ENCODE measurements around the gene RALGAPA2. TPM values are rescaled to one million over a fixed set of nuclear protein-coding genes. Genes with fewer than 3 reads are reported as not detected.
A peak's percentile ranks its signal among the peaks of the same experiment; 100 is the strongest.

RALGAPA2 gene
- total RNA-seq, 2 experiments from 2014 or later: 11.7 to 16.0 TPM

DNA sequence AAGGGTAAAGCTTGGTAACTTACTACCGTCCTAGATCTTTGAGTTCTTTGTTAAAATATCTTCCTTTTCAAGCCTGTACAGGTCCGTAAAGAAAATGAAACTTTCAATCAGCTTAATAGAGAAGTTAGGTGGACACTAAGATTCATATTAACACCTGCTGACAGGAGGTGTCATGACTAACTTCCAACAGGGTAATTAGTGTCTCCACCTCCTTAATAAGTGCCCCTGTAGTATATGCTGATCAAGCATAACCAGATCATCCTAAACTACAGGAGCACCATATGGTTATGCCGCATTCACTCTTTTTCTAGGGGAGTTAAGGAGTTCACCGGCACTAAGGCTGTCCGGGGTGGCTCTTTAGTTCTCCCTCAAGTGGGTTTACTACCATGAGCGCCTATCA, 23.9 kb upstream of the RALGAPA2 start:
- Mint-ChIP-seq H3K4me3 (no peak overlapping the region), H3K9me3 (ENCODE audit: low read depth) (no peaks in the 10 kb centered on the region), H3K36me3 (no peaks in the 10 kb centered on the region), H3K27me3 (peaks cover 13% of the 10 kb centered on the region), H3K4me1 (peaks cover 9% of the 10 kb centered on the region), H3K27ac (no peak overlapping the region)
- DNase-seq (no peak), ATAC-seq (no peak)
- CTCF ChIA-PET: no interaction called here

DNA sequence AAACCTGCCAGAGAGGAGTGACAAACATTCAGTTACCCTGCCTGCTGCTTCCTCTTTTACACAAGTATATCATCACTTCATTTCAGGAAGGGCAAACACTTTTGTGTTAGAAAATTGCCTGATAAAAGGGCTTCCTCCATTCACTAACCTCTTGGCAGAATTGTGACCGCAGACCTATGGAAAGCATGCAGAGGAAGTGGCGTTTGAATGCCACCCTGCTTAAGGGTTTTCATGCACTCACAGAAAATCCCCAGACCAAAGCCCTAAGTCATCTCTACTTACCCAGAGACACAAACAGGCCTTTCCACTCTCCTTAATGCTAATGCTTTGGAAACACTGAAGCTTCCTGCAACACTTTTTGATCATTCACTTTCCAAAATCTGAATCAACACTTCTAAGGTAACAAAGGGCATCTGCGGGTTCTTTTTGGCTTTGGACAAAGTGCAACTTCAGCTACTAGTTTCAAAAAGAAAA, 22.1 kb upstream of the RALGAPA2 start:
- Mint-ChIP-seq H3K4me1 (peaks cover 9% of the 10 kb centered on the region), H3K9me3 (ENCODE audit: low read depth) (no peaks in the 10 kb centered on the region), H3K4me3 (no peak overlapping the region), H3K27ac (no peak overlapping the region), H3K36me3 (no peaks in the 10 kb centered on the region), H3K27me3 (peaks cover 8% of the 10 kb centered on the region)
- DNase-seq: peak; percentile 44
- ATAC-seq: no peak
- CTCF ChIA-PET: no interaction called here

DNA sequence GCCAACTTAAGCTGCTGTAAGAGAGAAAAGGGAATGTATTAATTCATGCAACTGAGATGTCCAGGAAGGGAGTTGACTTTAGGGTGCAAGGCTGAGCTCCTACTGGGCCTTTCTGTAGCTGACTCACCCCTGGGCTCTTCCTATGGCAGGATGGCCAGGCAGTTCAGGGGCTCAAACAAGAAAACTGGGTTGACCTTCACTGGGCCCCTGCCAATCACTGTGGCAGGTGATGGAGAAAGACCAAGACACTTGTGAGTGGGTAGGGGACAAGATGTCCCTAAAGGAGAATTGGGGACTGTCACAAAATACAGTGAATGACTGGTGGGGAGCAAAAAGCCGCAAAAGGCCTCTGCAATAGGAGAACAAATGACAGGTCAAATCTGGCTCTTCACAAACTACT, 21.5 kb upstream of the RALGAPA2 start:
- Mint-ChIP-seq H3K27ac (no peak overlapping the region), H3K4me3 (no peak overlapping the region), H3K9me3 (ENCODE audit: low read depth) (no peaks in the 10 kb centered on the region), H3K4me1 (peaks cover 9% of the 10 kb centered on the region), H3K27me3 (peaks cover 3% of the 10 kb centered on the region), H3K36me3 (no peaks in the 10 kb centered on the region)
- DNase-seq (no peak), ATAC-seq (no peak)
- CTCF ChIA-PET: no interaction called here

DNA sequence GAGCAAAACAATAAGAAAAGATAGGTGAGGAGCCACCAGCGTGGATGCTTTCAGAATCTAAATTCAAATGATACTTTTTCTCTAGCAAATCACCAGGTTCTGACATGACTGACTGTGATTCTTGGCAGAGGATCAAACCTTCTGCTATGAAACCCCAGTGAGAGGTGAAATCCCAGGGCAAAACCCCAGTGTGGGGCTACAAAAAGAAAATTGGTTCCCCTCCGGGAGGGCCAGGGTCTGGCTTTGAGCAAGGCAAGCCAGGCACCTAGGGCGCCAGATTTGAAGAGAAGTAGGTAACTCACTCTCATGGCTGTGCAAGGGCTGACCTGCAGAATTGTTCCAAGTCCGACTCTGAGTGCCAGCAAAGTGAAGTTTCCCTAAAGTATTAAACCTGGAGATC, 20.2 kb upstream of the RALGAPA2 start:
- no peak overlapping the region for H3K27ac Mint-ChIP-seq
- no peaks in the 10 kb centered on the region for H3K9me3 Mint-ChIP-seq (ENCODE audit: low read depth)
- no peak overlapping the region for H3K4me3 Mint-ChIP-seq
- H3K36me3 Mint-ChIP-seq: no peaks in the 10 kb centered on the region
- H3K27me3 Mint-ChIP-seq: peaks cover 3% of the 10 kb centered on the region
- CTCF ChIA-PET: no interaction called here
- DNase-seq (no peak), ATAC-seq (no peak)
- peaks cover 9% of the 10 kb centered on the region for H3K4me1 Mint-ChIP-seq

DNA sequence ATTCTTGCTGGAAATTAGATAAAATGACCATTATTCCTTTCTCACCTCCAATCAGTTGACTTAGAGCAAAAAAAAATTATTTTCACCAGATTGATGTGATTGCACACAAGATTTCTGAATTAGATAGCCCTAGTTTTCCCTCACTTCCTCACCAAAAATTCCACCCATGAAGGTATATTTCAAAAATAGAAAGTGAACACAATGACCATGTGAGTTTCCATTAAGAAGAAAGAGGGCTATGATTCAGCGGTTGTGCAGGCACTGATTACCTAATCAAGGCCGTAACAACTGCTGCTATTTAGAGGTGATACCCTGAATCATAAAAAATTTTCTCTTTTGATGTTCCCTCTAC, 19.5 kb upstream of the RALGAPA2 start:
- CTCF ChIA-PET: no interaction called here
- Mint-ChIP-seq H3K36me3 (no peaks in the 10 kb centered on the region), H3K9me3 (ENCODE audit: low read depth) (no peaks in the 10 kb centered on the region), H3K27me3 (peaks cover 3% of the 10 kb centered on the region), H3K27ac (no peak overlapping the region), H3K4me1 (peaks cover 9% of the 10 kb centered on the region), H3K4me3 (no peak overlapping the region)
- ATAC-seq (no peak), DNase-seq (no peak)

DNA sequence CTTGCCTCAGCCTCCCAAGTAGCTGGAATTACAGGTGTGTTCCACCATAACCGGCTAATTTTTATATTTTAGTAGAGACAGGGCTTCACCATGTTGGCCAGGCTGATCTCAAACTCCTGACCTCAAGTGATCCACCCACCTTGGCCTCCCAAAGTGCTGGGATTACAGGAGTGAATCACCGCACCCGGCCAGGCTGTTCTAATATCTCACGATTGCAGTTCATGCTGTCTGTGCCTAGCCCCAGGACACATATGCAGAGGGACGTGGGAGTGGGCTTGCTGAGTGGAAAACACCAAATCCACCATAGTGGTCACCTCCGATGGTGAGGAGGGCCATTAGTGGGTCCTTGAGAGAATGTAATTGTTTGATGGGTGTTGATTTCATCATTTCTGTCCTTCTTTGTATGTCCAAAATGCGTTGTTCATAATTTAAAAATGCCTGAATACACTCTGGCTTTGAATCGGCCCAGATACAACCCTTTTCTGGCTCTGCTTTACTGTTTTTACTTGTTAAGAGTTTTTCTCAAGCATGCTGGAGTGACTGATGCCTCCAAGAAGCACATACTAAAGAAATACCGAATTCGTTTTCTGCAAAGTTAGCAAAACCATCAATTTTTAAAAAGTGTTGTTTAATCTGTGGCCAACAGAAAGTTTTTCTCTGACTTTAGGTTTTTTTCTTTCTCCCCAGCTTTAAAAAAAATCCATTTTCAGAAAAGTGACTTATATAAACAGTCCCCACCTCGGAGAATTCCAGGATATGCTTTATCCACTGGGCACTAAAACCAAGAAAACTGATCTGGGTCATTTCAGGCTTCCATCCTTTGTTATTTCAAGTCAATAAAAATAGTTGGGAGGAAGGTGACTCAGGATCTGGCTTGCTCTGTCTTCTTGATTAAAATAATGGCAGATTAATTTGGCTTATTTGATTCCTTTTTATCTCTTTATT, 18.8 kb upstream of the RALGAPA2 start:
- H3K27ac Mint-ChIP-seq: no peak overlapping the region
- no peaks in the 10 kb centered on the region for H3K36me3 Mint-ChIP-seq
- CTCF ChIA-PET: no interaction called here
- ATAC-seq (no peak), DNase-seq (no peak)
- H3K27me3 Mint-ChIP-seq: peaks cover 3% of the 10 kb centered on the region
- no peak overlapping the region for H3K4me3 Mint-ChIP-seq
- no peaks in the 10 kb centered on the region for H3K9me3 Mint-ChIP-seq (ENCODE audit: low read depth)
- peaks cover 9% of the 10 kb centered on the region for H3K4me1 Mint-ChIP-seq

DNA sequence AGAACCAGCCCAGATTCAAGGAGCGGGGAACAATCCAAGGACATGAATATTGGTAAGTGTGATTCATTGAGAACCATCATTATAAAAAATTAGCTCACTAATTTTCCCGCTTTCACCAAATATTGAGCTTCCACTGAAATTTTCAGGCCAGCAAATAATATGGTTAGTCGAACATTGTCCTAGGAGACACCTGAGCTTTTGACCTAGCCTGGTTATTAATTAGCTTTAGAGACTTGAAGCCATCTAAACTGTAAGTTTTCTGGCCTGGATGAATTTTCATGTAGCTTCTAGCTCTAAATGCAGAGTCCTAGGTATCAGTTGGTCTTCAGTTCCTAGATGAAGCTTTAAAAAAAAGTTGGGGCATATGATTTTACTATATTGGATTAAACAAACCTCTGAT, 17.1 kb upstream of the RALGAPA2 start:
- no peak overlapping the region for H3K4me3 Mint-ChIP-seq
- DNase-seq (no peak), ATAC-seq (no peak)
- CTCF ChIA-PET: interaction anchor here (0.9 kb wide), 1 partner anchor 95 kb away, joined by 4 read pairs; no protein-coding TSS in a partner anchor
- no peaks in the 10 kb centered on the region for H3K36me3 Mint-ChIP-seq
- H3K27me3 Mint-ChIP-seq: peaks cover 7% of the 10 kb centered on the region
- H3K9me3 Mint-ChIP-seq (ENCODE audit: low read depth): no peaks in the 10 kb centered on the region
- no peak overlapping the region for H3K27ac Mint-ChIP-seq
- H3K4me1 Mint-ChIP-seq: peaks cover 7% of the 10 kb centered on the region

DNA sequence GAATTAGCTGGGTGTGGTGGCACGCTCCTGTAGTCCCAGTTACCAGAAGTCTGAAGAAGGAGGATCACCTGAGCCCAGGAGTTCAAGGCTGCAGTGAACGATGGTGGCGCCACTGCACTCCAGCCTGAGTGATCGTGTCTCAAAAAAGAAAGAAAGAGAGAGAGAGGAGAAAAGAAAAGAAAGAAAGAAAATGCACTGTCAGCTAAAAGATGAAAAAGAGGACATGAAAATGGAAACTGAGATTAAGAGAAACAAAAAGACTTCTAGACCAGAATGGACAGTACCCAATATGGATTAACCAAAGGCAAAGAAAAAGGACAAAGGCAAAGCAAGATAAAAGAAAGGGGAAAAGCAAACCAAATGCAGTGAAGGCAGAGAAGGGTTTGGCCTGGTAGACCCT, 9.0 kb upstream of the RALGAPA2 start:
- no peak for ATAC-seq

DNA sequence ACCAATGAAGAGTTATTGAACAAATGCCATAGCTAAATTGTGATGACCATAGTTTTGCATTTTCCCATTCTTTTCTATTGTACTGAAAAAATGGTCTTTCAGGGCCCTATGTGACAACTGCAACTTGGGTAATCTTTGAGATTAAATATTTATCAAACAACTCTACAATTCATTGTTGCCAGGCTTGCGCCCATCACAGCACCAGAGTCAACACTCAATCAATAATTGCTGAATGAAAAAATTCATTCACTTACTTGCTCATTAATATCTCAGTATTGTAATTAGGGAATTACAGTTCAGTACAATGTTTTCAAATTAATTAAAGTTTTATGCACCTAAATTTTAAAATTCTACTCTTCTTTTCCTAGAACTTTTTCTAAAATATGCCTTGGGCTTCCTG, 7.7 kb upstream of the RALGAPA2 start:
- DNase-seq (no peak), ATAC-seq (no peak)
- CTCF ChIA-PET: no interaction called here
- Mint-ChIP-seq H3K4me3 (no peak overlapping the region), H3K36me3 (no peaks in the 10 kb centered on the region), H3K27ac (no peak overlapping the region), H3K4me1 (no peaks in the 10 kb centered on the region), H3K9me3 (ENCODE audit: low read depth) (no peaks in the 10 kb centered on the region), H3K27me3 (peaks cover 4% of the 10 kb centered on the region)

More for the DNA sequence above, 9.0 kb upstream of the RALGAPA2 start:
- Mint-ChIP-seq H3K36me3 (no peaks in the 10 kb centered on the region), H3K4me3 (no peak overlapping the region), H3K4me1 (no peaks in the 10 kb centered on the region), H3K9me3 (ENCODE audit: low read depth) (no peaks in the 10 kb centered on the region), H3K27me3 (peaks cover 5% of the 10 kb centered on the region), H3K27ac (no peak overlapping the region)
- no peak for DNase-seq
- CTCF ChIA-PET: interaction anchor here (1.0 kb wide), 1 partner anchor 13 kb away, joined by 3 read pairs; no protein-coding TSS in a partner anchor

DNA sequence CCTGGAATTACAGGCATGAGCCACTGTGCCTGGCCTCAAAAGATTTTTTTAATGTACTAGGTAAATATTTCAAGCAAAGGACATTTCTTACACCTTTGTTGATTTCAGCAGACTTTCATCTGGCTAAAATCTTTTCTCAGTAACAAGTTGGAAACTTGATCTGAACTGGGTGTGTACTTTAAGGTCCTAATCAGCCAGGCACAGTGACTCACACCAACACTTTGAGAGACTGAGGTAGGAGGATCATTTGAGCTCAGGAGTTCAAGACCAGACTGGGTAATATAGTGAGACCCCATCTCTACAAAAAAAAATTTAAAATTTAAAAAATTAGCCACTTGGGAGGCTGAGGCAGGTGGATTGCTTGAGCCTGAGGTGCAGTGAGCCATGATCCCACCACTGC, 7.0 kb upstream of the RALGAPA2 start:
- no peaks in the 10 kb centered on the region for H3K4me1 Mint-ChIP-seq
- no peak for DNase-seq
- no peaks in the 10 kb centered on the region for H3K36me3 Mint-ChIP-seq
- CTCF ChIA-PET: no interaction called here
- ATAC-seq: no peak
- H3K27ac Mint-ChIP-seq: no peak overlapping the region
- H3K9me3 Mint-ChIP-seq (ENCODE audit: low read depth): no peaks in the 10 kb centered on the region
- no peak overlapping the region for H3K4me3 Mint-ChIP-seq
- H3K27me3 Mint-ChIP-seq: peaks cover 2% of the 10 kb centered on the region

DNA sequence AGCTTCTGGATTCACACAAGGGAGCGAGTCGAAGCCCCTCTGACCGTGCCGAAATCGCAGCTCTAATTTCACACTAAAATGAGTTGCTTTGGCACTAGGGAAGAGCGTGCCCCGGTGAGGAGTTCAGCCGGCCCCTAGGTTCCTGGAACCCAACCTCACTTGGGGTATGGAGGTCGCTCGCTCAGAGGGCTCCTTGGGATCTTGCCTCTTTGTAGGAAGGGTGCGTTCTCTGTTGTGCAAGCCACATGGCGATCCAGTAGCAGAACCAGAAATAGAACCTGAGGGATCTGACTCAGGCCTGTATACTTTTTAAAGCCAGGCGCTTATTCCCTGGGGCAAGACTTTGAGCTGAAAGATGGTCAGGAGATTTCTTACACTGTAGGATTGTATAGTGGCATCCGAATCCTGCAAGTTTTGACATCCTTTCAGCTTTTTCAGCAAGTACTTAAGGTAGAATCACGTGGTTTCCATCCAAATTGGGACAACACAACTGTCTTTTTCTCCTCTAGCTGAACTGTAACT, 861 bp upstream of the RALGAPA2 start:
- no peak for DNase-seq
- ATAC-seq: no peak
- Mint-ChIP-seq H3K27ac (no peak overlapping the region), H3K36me3 (peaks cover 3% of the 10 kb centered on the region), H3K27me3 (peaks cover 2% of the 10 kb centered on the region), H3K9me3 (ENCODE audit: low read depth) (no peaks in the 10 kb centered on the region), H3K4me1 (peaks cover 29% of the 10 kb centered on the region), H3K4me3 (peak overlapping the region; percentile 83)
- CTCF ChIA-PET: interaction anchor here (0.8 to 1.2 kb wide), 3 partner anchors 10 to 119 kb away, joined by 3 read pairs; no protein-coding TSS in a partner anchor

DNA sequence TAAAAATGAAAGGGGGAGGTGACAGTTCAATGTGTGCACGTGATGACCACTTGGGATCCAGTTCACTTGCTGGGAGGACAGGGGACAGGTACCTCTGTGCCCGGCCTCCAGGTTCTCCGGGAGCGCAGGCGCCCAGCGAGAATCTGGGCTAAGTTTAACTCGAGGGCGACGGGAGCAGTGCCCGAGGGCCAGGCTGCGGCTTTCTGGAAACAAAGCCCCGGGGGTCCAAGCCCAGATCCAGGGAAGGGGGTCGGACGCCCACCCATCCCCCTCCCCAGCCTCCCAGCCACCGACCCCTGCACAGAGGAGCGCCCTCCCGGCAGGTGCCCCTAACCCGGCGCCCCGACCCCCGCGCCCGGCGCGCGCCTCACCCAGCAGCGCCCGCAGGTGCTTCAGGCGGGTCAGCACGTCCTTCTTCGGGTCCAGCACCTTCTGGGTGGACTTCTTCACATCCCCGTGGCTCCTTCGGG, 405 bp downstream of the RALGAPA2 start:
- Mint-ChIP-seq H3K4me1 (peaks cover 29% of the 10 kb centered on the region), H3K36me3 (peaks cover 8% of the 10 kb centered on the region), H3K4me3 (peak overlapping the region; percentile 84), H3K27ac (peak overlapping the region; percentile 88), H3K9me3 (ENCODE audit: low read depth) (no peaks in the 10 kb centered on the region), H3K27me3 (peaks cover 2% of the 10 kb centered on the region)
- no peak for ATAC-seq
- DNase-seq: no peak
- CTCF ChIA-PET: interaction anchor here (0.8 to 1.2 kb wide), 2 partner anchors 10 to 113 kb away, joined by 3 read pairs; no protein-coding TSS in a partner anchor

DNA sequence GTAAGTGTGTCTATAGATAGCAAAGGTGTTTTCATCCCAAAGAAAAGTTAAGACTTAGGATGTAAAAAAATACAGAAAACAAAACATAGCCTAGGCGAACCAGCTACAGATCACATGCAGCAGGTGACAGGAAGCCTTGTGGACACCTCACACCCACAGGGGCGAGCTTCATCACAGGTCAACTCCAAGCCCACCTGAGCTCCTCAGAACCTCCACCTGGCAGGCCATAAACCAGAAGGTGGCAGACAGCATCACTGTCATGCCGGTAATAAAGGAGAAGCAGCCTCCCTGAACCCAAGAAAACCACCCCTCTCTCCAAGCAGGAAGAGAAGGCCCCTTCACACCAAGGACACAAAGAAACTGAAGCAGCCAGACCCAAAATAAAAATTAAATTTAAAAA, 1.0 kb downstream of the RALGAPA2 start:
- Mint-ChIP-seq H3K27ac (peak overlapping the region; percentile 88), H3K4me3 (peak overlapping the region; percentile 84), H3K36me3 (peaks cover 10% of the 10 kb centered on the region), H3K27me3 (peaks cover 2% of the 10 kb centered on the region), H3K4me1 (peaks cover 29% of the 10 kb centered on the region), H3K9me3 (ENCODE audit: low read depth) (no peaks in the 10 kb centered on the region)
- DNase-seq (peak; percentile 58), ATAC-seq (no peak)
- CTCF ChIA-PET: no interaction called here
